HepG2 (cell line): ENCODE measurements around the gene ABCA4. TPM values are rescaled to one million over a fixed set of nuclear protein-coding genes. Genes with fewer than 3 reads are reported as not detected.

Source experiments
- BHLHE40 ChIP-seq: IDR thresholded peaks from 2 replicates; pipeline ENCODE4 v1.6.1; 2011; ENCODE audit warnings: low read length, improper control_type of control experiment
- CAMTA2 ChIP-seq: sonication (generic); formaldehyde crosslinking; IDR thresholded peaks from 2 replicates; pipeline ENCODE4 v1.4.0; 2020; ENCODE audit warnings: mild to moderate bottlenecking, missing genetic modification reagents, borderline replicate concordance
- DRAP1 ChIP-seq: IDR thresholded peaks from 2 replicates; pipeline ENCODE4 v1.6.1; 2016; ENCODE audit warnings: missing genetic modification reagents, missing compliant biosample characterization
- EHMT2 ChIP-seq: fragments of 200-600 bp; sonication (generic); IDR thresholded peaks from 2 replicates; pipeline ENCODE4 v1.7.0; 2017; ENCODE audit warnings: antibody characterized with exemption, low read depth, low read length, borderline replicate concordance
- ELF3 ChIP-seq: IDR thresholded peaks from 2 replicates; pipeline ENCODE4 v1.6.1; 2016; ENCODE audit warnings: missing genetic modification reagents, missing compliant biosample characterization
- GRHL1 ChIP-seq: sonication (generic); formaldehyde crosslinking; conservative IDR thresholded peaks from 2 replicates; pipeline ENCODE4 v1.8.0; 2022; ENCODE audit warnings: missing genetic modification reagents
- POGK ChIP-seq: sonication (generic); formaldehyde crosslinking; conservative IDR thresholded peaks from 2 replicates; pipeline ENCODE4 v1.8.0; 2022; ENCODE audit warnings: mild to moderate bottlenecking, moderate library complexity, missing genetic modification reagents
- SOX13 ChIP-seq, 3 experiments: fragments of 450-650 bp in 1 of 3; sonication (generic) in 1 of 3; formaldehyde crosslinking in 1 of 3; IDR thresholded peaks in 2 of 3; conservative IDR thresholded peaks in 1 of 3; 2 replicates each; pipeline versions ENCODE4 v1.5.0 to v1.6.1; 2016 to 2020; ENCODE audit warnings: antibody characterized with exemption in 1 of 3, mild to moderate bottlenecking in 1 of 3, missing compliant biosample characterization in 1 of 3, missing genetic modification reagents in 1 of 3, moderate library complexity in 1 of 3
- SOX6 ChIP-seq, 2 experiments: fragments of 450-650 bp in 1 of 2; sonication (generic) in 1 of 2; formaldehyde crosslinking in 1 of 2; IDR thresholded peaks; 2 replicates each; pipeline versions ENCODE4 v1.4.0 to v1.6.1; 2017 to 2020; ENCODE audit warnings: antibody characterized with exemption in 1 of 2, mild to moderate bottlenecking in 1 of 2, missing genetic modification reagents in 1 of 2
- STAG1 ChIP-seq: sonication (generic); formaldehyde crosslinking; IDR thresholded peaks from 2 replicates; pipeline ENCODE4 v1.4.0; 2020; ENCODE audit warnings: missing genetic modification reagents
- TSC22D2 ChIP-seq: sonication (generic); formaldehyde crosslinking; IDR thresholded peaks from 2 replicates; pipeline ENCODE4 v1.5.1; 2020; ENCODE audit warnings: missing genetic modification reagents, mild to moderate bottlenecking, borderline replicate concordance
- ZFY ChIP-seq: sonication (generic); formaldehyde crosslinking; IDR thresholded peaks from 2 replicates; pipeline ENCODE4 v1.4.0; 2020; ENCODE audit warnings: missing genetic modification reagents
- ZNF331 ChIP-seq: sonication (generic); formaldehyde crosslinking; IDR thresholded peaks from 2 replicates; pipeline ENCODE4 v1.4.0; 2020; ENCODE audit warnings: missing genetic modification reagents
- ZNF382 ChIP-seq: sonication (generic); formaldehyde crosslinking; IDR thresholded peaks from 2 replicates; pipeline ENCODE4 v1.5.0; 2020; ENCODE audit warnings: missing genetic modification reagents, mild to moderate bottlenecking, borderline replicate concordance
- ZNF547 ChIP-seq: sonication (generic); formaldehyde crosslinking; IDR thresholded peaks from 2 replicates; pipeline ENCODE4 v1.5.1; 2020; ENCODE audit warnings: mild to moderate bottlenecking, missing genetic modification reagents
- ZNF570 ChIP-seq: sonication (generic); formaldehyde crosslinking; IDR thresholded peaks from 2 replicates; pipeline ENCODE4 v1.4.0; 2020; ENCODE audit warnings: mild to moderate bottlenecking, missing genetic modification reagents, borderline replicate concordance
- ZNF773 ChIP-seq: sonication (generic); formaldehyde crosslinking; IDR thresholded peaks from 2 replicates; pipeline ENCODE4 v1.4.0; 2020; ENCODE audit warnings: missing genetic modification reagents, borderline replicate concordance
- ZSCAN20 ChIP-seq: sonication (generic); formaldehyde crosslinking; IDR thresholded peaks from 2 replicates; pipeline ENCODE4 v1.4.0; 2020; ENCODE audit warnings: missing genetic modification reagents, mild to moderate bottlenecking, borderline replicate concordance
- polyA plus RNA-seq, 8 experiments: library from polyadenylated mRNA; depleted of rRNA in 3 of 8; stranded (reverse) in 7 of 8; unstranded in 1 of 8; fragments of >200 nt; fragmentation: Illumina TruSeq in 4 of 8; extraction: Trizol in 4 of 8; gene quantifications; 2 replicates each; pipeline versions ENCODE4 v1.2.1 to v1.2.3, GENCODE V29; 2011 to 2016; ENCODE audit warnings: low read depth in 4 of 8, missing spikeins in 1 of 8, mixed read lengths in 1 of 8; ENCODE audit not compliant: insufficient read depth in 1 of 8
- total RNA-seq, 5 experiments: library from RNA; depleted of rRNA; stranded (reverse); fragments of >200 nt; fragmentation: Illumina TruSeq; extraction: Trizol; gene quantifications; 2 replicates each; pipeline ENCODE4 v1.2.3, GENCODE V29; 2016; ENCODE audit warnings: low read depth in 1 of 5
- TF ChIP-seq, protein P1 (sequence below): IDR thresholded peaks from 2 replicates; pipeline ENCODE4 v1.6.1; 2016; ENCODE audit warnings: missing compliant biosample characterization, missing genetic modification reagents, borderline replicate concordance

ABCA4 gene
- total and polyA plus RNA-seq, 2 of the 13 experiments (the other 11 are each of a cell fraction or from before 2014, with no cell fraction given): 0.24 to 0.67 TPM

GRCh38 chr1:94125551-94126514 lies 4.9 kb upstream of the ABCA4 start (continued):
- TF ChIP-seq BHLHE40 (peak; percentile 48; the same call in 1 of the 2 replicates), CAMTA2 (CRISPR knock-in tag) (no peak), EHMT2 (peak; percentile 93; the same call in 1 of the 2 replicates), SOX13 (IDR thresholded peaks at IDR 0.05) (peak; percentile 45; the same call in 1 of the 2 replicates), SOX13 (CRISPR knock-in tag; conservative IDR thresholded peaks at IDR 0.05 in 1 of 2, IDR thresholded peaks at IDR 0.05 in 1 of 2) (peak in 1 of 2 experiments; percentile 84; a peak in 2 of 4 replicates), STAG1 (no peak), SOX6 (IDR thresholded peaks at IDR 0.05) (no peak), SOX6 (CRISPR knock-in tag; IDR thresholded peaks at IDR 0.05) (peak; percentile 94), ZNF773 (no peak), TSC22D2 (CRISPR knock-in tag) (no peak; the same call in 1 of the 2 replicates), ELF3 (CRISPR knock-in tag) (peak; percentile 49; the same call in 1 of the 2 replicates), ZNF382 (CRISPR knock-in tag) (no peak), POGK (CRISPR knock-in tag) (peak; percentile 98), ZNF547 (peak; percentile 35; the same call in 1 of the 2 replicates), ZSCAN20 (CRISPR knock-in tag) (0 out of 2 replicates have a peak, but pooled peaks have one; percentile 13), ZFY (CRISPR knock-in tag) (peak; percentile 49), DRAP1 (CRISPR knock-in tag) (peak; percentile 49; the same call in 1 of the 2 replicates), ZNF570 (CRISPR knock-in tag) (no peak), ZNF331 (CRISPR knock-in tag) (no peak; the same call in 1 of the 2 replicates), GRHL1 (CRISPR knock-in tag) (no peak)
- TF ChIP-seq, protein P1, sequence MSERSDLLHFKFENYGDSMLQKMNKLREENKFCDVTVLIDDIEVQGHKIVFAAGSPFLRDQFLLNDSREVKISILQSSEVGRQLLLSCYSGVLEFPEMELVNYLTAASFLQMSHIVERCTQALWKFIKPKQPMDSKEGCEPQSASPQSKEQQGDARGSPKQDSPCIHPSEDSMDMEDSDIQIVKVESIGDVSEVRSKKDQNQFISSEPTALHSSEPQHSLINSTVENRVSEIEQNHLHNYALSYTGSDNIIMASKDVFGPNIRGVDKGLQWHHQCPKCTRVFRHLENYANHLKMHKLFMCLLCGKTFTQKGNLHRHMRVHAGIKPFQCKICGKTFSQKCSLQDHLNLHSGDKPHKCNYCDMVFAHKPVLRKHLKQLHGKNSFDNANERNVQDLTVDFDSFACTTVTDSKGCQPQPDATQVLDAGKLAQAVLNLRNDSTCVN (CRISPR knock-in tag): no peak
